ENCODE data around the gene SEMA4D. TPM values are rescaled to one million over a fixed set of nuclear protein-coding genes. Genes with fewer than 3 reads are reported as not detected.

The SEMA4D gene
- total and polyA plus RNA-seq, 2 of the 13 experiments (the other 11 are each of a cell fraction or from before 2014, with no cell fraction given) = 0.13 to 0.16 TPM

DNA sequence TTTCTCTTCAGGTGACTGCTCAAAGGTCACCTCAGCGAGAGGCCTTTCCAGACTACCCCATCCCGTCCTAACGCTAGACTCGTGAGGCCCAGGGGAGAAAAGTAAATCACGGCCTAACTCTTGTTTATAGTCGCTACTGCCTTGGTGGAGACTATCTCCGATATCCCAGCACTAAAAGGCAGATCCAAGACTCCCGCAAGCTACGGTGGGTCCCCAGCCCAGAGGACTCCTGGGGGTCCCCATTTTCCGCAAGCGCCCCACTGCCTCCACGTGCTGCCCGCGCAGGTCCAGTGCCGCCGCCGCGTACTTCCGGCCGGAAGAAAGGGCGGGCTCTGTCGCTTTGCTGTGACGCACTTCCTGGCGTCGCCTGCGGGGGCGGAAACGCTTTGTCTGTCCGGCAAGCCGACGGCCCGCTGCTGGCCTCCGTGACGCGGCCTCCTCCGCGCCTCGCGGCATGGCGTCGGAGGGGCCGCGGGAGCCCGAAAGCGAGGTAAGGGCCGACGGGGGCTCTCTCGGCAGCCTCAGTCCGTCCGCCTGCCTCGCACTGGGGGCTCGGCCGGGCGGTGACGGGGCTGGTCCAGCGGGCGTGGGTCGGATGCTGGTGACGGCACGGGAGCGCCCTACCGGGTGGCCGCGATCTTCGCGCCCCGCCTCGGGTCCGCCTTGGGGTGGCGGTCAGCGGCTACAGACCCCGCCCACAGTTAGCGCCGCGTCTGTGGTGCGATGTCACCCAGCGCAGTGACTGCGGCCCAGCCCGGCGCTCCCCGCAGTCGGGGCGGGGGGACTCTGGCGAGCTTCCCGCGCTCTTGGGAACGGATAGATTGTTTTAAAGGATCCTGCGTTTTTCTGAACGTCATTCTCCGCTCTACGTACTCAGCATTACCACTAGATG is 179.5 kb downstream of the SEMA4D start, which contains the start of gene SECISBP2 (continued):
- TF ChIP-seq MEIS1 (CRISPR knock-in tag; IDR thresholded peaks at IDR 0.05; ENCODE audit: borderline replicate concordance) = peak; percentile 70
- TF ChIP-seq NCOR1 (IDR thresholded peaks at IDR 0.05; ENCODE audit: borderline replicate concordance, low read length) = peak; percentile 62; the same call in 1 of the 2 replicates
- TF ChIP-seq ZNF446 (CRISPR knock-in tag; IDR thresholded peaks at IDR 0.05) = peak; percentile 83; the same call in 1 of the 2 replicates
- peak; percentile 89 for TF ChIP-seq ZNF350 (CRISPR knock-in tag; IDR thresholded peaks at IDR 0.05; ENCODE audit: borderline replicate concordance, low read depth)
- TF ChIP-seq MAZ (IDR thresholded peaks at IDR 0.05; ENCODE audit: borderline replicate concordance, low read depth, low read length) = peak; percentile 84
- TF ChIP-seq MAZ (CRISPR knock-in tag; IDR thresholded peaks at IDR 0.05; ENCODE audit: low read depth) = peak; percentile 90
- TF ChIP-seq, protein P1, sequence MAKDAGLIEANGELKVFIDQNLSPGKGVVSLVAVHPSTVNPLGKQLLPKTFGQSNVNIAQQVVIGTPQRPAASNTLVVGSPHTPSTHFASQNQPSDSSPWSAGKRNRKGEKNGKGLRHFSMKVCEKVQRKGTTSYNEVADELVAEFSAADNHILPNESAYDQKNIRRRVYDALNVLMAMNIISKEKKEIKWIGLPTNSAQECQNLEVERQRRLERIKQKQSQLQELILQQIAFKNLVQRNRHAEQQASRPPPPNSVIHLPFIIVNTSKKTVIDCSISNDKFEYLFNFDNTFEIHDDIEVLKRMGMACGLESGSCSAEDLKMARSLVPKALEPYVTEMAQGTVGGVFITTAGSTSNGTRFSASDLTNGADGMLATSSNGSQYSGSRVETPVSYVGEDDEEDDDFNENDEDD (CRISPR knock-in tag; IDR thresholded peaks at IDR 0.05; ENCODE audit: borderline replicate concordance) = peak; percentile 92
- peak; percentile 22; the same call in 1 of the 2 replicates for TF ChIP-seq MIXL1 (CRISPR knock-in tag; IDR thresholded peaks at IDR 0.05)
- peak; percentile 97 for TF ChIP-seq CREB1 (IDR thresholded peaks at IDR 0.05)
- TF ChIP-seq CREB1 (CRISPR knock-in tag; IDR thresholded peaks at IDR 0.05) = peak; percentile 97
- TF ChIP-seq KDM4B (CRISPR knock-in tag; IDR thresholded peaks at IDR 0.05) = no peak
- TF ChIP-seq EHMT2 (IDR thresholded peaks at IDR 0.05; ENCODE audit: borderline replicate concordance, low read depth, low read length) = no peak
- TF ChIP-seq, protein P2, sequence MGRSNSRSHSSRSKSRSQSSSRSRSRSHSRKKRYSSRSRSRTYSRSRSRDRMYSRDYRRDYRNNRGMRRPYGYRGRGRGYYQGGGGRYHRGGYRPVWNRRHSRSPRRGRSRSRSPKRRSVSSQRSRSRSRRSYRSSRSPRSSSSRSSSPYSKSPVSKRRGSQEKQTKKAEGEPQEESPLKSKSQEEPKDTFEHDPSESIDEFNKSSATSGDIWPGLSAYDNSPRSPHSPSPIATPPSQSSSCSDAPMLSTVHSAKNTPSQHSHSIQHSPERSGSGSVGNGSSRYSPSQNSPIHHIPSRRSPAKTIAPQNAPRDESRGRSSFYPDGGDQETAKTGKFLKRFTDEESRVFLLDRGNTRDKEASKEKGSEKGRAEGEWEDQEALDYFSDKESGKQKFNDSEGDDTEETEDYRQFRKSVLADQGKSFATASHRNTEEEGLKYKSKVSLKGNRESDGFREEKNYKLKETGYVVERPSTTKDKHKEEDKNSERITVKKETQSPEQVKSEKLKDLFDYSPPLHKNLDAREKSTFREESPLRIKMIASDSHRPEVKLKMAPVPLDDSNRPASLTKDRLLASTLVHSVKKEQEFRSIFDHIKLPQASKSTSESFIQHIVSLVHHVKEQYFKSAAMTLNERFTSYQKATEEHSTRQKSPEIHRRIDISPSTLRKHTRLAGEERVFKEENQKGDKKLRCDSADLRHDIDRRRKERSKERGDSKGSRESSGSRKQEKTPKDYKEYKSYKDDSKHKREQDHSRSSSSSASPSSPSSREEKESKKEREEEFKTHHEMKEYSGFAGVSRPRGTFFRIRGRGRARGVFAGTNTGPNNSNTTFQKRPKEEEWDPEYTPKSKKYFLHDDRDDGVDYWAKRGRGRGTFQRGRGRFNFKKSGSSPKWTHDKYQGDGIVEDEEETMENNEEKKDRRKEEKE (IDR thresholded peaks at IDR 0.05) = no peak
- peak; percentile 47; the same call in 1 of the 2 replicates for TF ChIP-seq ZNF839 (CRISPR knock-in tag; IDR thresholded peaks at IDR 0.05; ENCODE audit: borderline replicate concordance)
- TF ChIP-seq NRL (CRISPR knock-in tag; IDR thresholded peaks at IDR 0.05; ENCODE audit: borderline replicate concordance) = no peak; the same call in none of the 2 replicates
- TF ChIP-seq ZMYM2 (CRISPR knock-in tag; IDR thresholded peaks at IDR 0.05) = no peak
- peak; percentile 82; the same call in 1 of the 2 replicates for TF ChIP-seq ZNF672 (CRISPR knock-in tag; IDR thresholded peaks at IDR 0.05)
- no peak for TF ChIP-seq SETDB1 (CRISPR knock-in tag; IDR thresholded peaks at IDR 0.05; ENCODE audit: borderline replicate concordance)
- TF ChIP-seq ZNF264 (CRISPR knock-in tag; IDR thresholded peaks at IDR 0.05) = no peak; the same call in none of the 2 replicates
- TF ChIP-seq SRF (IDR thresholded peaks at IDR 0.05; ENCODE audit: low read depth, low read length) = peak; percentile 54; the same call in 1 of the 2 replicates
- peak; percentile 93 for TF ChIP-seq CCDC6 (CRISPR knock-in tag; IDR thresholded peaks at IDR 0.05)
- TF ChIP-seq, protein P3, sequence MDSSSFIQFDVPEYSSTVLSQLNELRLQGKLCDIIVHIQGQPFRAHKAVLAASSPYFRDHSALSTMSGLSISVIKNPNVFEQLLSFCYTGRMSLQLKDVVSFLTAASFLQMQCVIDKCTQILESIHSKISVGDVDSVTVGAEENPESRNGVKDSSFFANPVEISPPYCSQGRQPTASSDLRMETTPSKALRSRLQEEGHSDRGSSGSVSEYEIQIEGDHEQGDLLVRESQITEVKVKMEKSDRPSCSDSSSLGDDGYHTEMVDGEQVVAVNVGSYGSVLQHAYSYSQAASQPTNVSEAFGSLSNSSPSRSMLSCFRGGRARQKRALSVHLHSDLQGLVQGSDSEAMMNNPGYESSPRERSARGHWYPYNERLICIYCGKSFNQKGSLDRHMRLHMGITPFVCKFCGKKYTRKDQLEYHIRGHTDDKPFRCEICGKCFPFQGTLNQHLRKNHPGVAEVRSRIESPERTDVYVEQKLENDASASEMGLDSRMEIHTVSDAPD (CRISPR knock-in tag; IDR thresholded peaks at IDR 0.05) = peak; percentile 74; the same call in 1 of the 2 replicates
- TF ChIP-seq, protein P4, sequence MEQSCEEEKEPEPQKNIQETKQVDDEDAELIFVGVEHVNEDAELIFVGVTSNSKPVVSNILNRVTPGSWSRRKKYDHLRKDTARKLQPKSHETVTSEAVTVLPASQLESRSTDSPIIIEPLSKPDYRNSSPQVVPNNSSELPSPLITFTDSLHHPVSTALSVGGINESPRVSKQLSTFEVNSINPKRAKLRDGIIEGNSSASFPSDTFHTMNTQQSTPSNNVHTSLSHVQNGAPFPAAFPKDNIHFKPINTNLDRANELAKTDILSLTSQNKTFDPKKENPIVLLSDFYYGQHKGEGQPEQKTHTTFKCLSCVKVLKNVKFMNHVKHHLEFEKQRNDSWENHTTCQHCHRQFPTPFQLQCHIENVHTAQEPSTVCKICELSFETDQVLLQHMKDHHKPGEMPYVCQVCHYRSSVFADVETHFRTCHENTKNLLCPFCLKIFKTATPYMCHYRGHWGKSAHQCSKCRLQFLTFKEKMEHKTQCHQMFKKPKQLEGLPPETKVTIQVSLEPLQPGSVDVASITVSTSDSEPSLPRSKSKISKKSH (CRISPR knock-in tag; IDR thresholded peaks at IDR 0.05; ENCODE audit: borderline replicate concordance) = peak; percentile 88
